Caco-2 (cell line): Measurements from ENCODE around the gene QSOX2. TPM values are rescaled to one million over a fixed set of nuclear protein-coding genes. Genes with fewer than 3 reads are reported as not detected.

ENCODE experiments used
- BruUV-seq: library from RNA; stranded (reverse); fragments of 400-500 nt; replicated peaks from 2 replicates; lab custom pipeline; 2021; lab: Mats Ljungman, UMichigan
- CTCF ChIA-PET: fragments of 300-600 bp; sonication (Branson Sonifier 250); formaldehyde crosslinking; loops from one replicate; lab custom pipeline; 2022; ENCODE audit warnings: antibody characterized with exemption; lab: Charles Lee
- POLR2A ChIA-PET: fragments of 300-600 bp; sonication (Branson Sonifier 250); formaldehyde crosslinking; loops from one replicate; lab custom pipeline; 2022; ENCODE audit warnings: antibody characterized with exemption; lab: Charles Lee
- DNase-seq, 2 experiments: peaks; one replicate each; pipeline versions ENCODE4 v3.0.0 to v3.0.0-alpha.2; 2020 to 2022
- H3K27me3 ChIP-seq: replicated peaks from 2 replicates; pipeline ENCODE4 v1.6.0; 2011; ENCODE audit warnings: low read length; ENCODE audit not compliant: control insufficient read depth, insufficient read depth
- H3K36me3 ChIP-seq: 2 replicates; pipeline ENCODE4 v1.5.1; 2011; ENCODE audit warnings: low read length; ENCODE audit not compliant: control insufficient read depth, insufficient read depth
- H3K4me1 ChIP-seq: fragments of 250-450 bp; sonication (Bioruptor Pico); 2 replicates; pipeline ENCODE4 v1.5.1; 2020; ENCODE audit warnings: mild to moderate bottlenecking
- H3K4me3 ChIP-seq: 2 replicates; pipeline ENCODE4 v1.5.1; 2011; ENCODE audit warnings: low read depth, mild to moderate bottlenecking, control low read depth, low read length
- H3K9me3 ChIP-seq: fragments of 250-450 bp; sonication (Bioruptor Pico); 2 replicates; pipeline ENCODE4 v1.5.1; 2020; ENCODE audit warnings: mild to moderate bottlenecking, moderate library complexity
- H3K27ac Mint-ChIP-seq: one replicate; pipeline ENCODE4 v1.8.0; 2022; ENCODE audit warnings: mixed read lengths; ENCODE audit not compliant: unreplicated experiment
- H3K27me3 Mint-ChIP-seq: one replicate; pipeline ENCODE4 v1.8.0; 2022; ENCODE audit warnings: mixed read lengths; ENCODE audit not compliant: insufficient read depth, unreplicated experiment
- H3K36me3 Mint-ChIP-seq: one replicate; pipeline ENCODE4 v1.8.0; 2022; ENCODE audit warnings: mild to moderate bottlenecking, mixed read lengths; ENCODE audit not compliant: insufficient read depth, unreplicated experiment
- H3K4me1 Mint-ChIP-seq: one replicate; pipeline ENCODE4 v1.8.0; 2022; ENCODE audit warnings: low read depth, mixed read lengths; ENCODE audit not compliant: unreplicated experiment
- H3K4me3 Mint-ChIP-seq: one replicate; pipeline ENCODE4 v1.8.0; 2022; ENCODE audit warnings: mild to moderate bottlenecking, moderate library complexity, mixed read lengths; ENCODE audit not compliant: unreplicated experiment
- H3K9me3 Mint-ChIP-seq: one replicate; pipeline ENCODE4 v1.8.0; 2022; ENCODE audit warnings: mixed read lengths; ENCODE audit not compliant: unreplicated experiment
- intact Hi-C: fragments of 100-400 bp; cut with micrococcal nuclease; formaldehyde crosslinking; loops from one replicate; pipeline ENCODE4 v1.10.0; 2022; ENCODE audit not compliant: unreplicated experiment
- total RNA-seq: library from RNA; stranded (reverse); gene quantifications from 2 replicates; pipeline ENCODE4 v1.2.3, GENCODE V29; 2022
- TF ChIP-seq, protein P1 (sequence below), 2 experiments: fragments of 200-600 bp in 1 of 2; IDR thresholded peaks; 1 replicate in 1 of 2; 2 replicates in 1 of 2; pipeline versions ENCODE4 v1.5.1 to v1.8.0; 2011 to 2022; ENCODE audit warnings: antibody characterized with exemption in 1 of 2, control low read depth in 1 of 2, inconsistent platforms in 1 of 2, low read depth in 1 of 2, low read length in 1 of 2, mild to moderate bottlenecking in 1 of 2, moderate library complexity in 1 of 2; ENCODE audit not compliant: insufficient read depth in 1 of 2, severe bottlenecking in 1 of 2, unreplicated experiment in 1 of 2

QSOX2 gene
- total RNA-seq, 1 experiment from 2014 or later, result 29.6 TPM

DNA sequence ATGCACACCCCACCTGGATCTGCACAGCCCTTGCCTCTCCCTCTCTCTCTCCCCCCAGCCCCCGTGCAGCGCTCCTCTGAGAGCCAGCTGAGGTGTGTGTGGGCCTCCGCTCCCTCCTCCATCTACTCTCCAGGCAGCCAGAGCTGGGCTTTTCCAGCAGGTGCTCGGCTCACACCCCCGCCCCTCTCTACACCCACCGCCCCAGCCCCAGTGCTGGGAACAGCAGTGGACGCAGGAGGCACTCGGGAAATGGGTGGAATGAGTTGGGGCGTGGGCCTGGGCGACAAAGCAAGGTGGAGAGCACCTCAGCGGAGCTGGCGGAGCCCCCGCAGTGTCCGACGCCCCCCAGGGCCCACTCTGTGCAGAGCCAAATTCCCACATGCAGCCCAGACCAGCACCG is 27.3 kb downstream of the QSOX2 start:
- Histone ChIP-seq H3K4me3 (no peak overlapping the region), H3K36me3 (peaks cover 14% of the 10 kb centered on the region), H3K9me3 (peaks cover 10% of the 10 kb centered on the region; the same call in 1 of the 2 replicates), H3K4me1 (no peaks in the 10 kb centered on the region), H3K27me3 (no peaks in the 10 kb centered on the region)
- ChIA-PET POLR2A (no interaction called here), CTCF (interaction anchor here (1.1 kb wide), 1 partner anchor 85 kb away, joined by 4 read pairs; no protein-coding TSS in a partner anchor)
- no peak for DNase-seq
- TF ChIP-seq, protein P1, sequence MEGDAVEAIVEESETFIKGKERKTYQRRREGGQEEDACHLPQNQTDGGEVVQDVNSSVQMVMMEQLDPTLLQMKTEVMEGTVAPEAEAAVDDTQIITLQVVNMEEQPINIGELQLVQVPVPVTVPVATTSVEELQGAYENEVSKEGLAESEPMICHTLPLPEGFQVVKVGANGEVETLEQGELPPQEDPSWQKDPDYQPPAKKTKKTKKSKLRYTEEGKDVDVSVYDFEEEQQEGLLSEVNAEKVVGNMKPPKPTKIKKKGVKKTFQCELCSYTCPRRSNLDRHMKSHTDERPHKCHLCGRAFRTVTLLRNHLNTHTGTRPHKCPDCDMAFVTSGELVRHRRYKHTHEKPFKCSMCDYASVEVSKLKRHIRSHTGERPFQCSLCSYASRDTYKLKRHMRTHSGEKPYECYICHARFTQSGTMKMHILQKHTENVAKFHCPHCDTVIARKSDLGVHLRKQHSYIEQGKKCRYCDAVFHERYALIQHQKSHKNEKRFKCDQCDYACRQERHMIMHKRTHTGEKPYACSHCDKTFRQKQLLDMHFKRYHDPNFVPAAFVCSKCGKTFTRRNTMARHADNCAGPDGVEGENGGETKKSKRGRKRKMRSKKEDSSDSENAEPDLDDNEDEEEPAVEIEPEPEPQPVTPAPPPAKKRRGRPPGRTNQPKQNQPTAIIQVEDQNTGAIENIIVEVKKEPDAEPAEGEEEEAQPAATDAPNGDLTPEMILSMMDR (IDR thresholded peaks at IDR 0.05; ENCODE audit: insufficient read depth in 1 of 2, low read depth in 1 of 2, low read length in 1 of 2, severe bottlenecking in 1 of 2, unreplicated experiment in 1 of 2), result no peak
- no peaks in the 10 kb centered on the region for H3K4me1 Mint-ChIP-seq
- peaks cover 9% of the 10 kb centered on the region for H3K9me3 Mint-ChIP-seq
- H3K36me3 Mint-ChIP-seq, result peaks cover 73% of the 10 kb centered on the region
- no peak overlapping the region for H3K4me3 Mint-ChIP-seq
- H3K27ac Mint-ChIP-seq, result no peak overlapping the region
- H3K27me3 Mint-ChIP-seq, result no peaks in the 10 kb centered on the region
- BruUV-seq, result no TSS peak
- intact Hi-C loops, result no loop called here

DNA sequence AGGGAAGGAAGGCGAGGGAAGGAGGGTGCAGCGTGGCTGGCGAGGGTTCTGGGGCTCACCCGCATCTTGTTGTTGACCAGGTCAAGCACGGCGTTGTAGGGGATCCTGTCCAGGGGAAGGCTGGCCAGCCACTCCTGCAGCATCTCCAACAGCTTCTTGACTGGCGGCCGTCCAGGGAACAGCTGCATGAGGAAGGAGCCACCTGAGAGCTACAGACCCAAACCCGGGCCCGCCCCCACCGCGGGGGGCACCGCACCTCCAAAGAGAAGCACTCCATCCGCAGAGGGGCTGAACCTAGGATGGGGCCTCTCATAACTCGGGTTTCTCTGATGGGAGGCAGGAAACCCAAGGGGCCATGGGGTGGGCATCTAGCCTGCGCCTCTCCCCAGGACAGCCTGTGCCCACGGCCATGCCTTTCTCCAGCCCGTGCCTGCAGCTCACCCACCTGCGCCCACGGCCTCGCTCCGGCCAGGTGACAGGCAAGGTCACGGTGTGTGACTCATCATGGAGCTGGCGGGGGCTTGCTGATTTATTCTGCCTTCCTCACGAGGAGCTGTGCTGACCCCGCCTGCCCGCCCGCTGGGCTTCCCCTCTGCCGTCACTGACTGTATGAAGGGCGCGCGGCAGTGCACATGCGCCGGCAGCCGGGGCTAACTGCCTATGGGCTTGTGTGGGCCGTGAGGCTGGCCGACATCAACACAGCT is 28.9 kb downstream of the QSOX2 start:
- Mint-ChIP-seq H3K36me3 (peaks cover 81% of the 10 kb centered on the region), H3K27ac (no peak overlapping the region), H3K27me3 (no peaks in the 10 kb centered on the region), H3K9me3 (peaks cover 9% of the 10 kb centered on the region), H3K4me3 (no peak overlapping the region), H3K4me1 (no peaks in the 10 kb centered on the region)
- DNase-seq, result no peak
- Histone ChIP-seq H3K9me3 (peaks cover 10% of the 10 kb centered on the region; the same call in 1 of the 2 replicates), H3K4me1 (no peaks in the 10 kb centered on the region), H3K4me3 (no peak overlapping the region), H3K36me3 (peaks cover 14% of the 10 kb centered on the region), H3K27me3 (no peaks in the 10 kb centered on the region)
- TF ChIP-seq, protein P1 (IDR thresholded peaks at IDR 0.05; ENCODE audit: insufficient read depth in 1 of 2, low read depth in 1 of 2, low read length in 1 of 2, severe bottlenecking in 1 of 2, unreplicated experiment in 1 of 2), result no peak
- BruUV-seq, result no TSS peak
- POLR2A ChIA-PET, result interaction anchor here (0.6 kb wide), 1 partner anchor 241 kb away, joined by 3 read pairs; no protein-coding TSS in a partner anchor
- CTCF ChIA-PET, result interaction anchor here (1.0 to 1.2 kb wide), 2 partner anchors 84 to 249 kb away, joined by 3 to 4 read pairs; no protein-coding TSS in a partner anchor
- intact Hi-C loops, result no loop called here

DNA sequence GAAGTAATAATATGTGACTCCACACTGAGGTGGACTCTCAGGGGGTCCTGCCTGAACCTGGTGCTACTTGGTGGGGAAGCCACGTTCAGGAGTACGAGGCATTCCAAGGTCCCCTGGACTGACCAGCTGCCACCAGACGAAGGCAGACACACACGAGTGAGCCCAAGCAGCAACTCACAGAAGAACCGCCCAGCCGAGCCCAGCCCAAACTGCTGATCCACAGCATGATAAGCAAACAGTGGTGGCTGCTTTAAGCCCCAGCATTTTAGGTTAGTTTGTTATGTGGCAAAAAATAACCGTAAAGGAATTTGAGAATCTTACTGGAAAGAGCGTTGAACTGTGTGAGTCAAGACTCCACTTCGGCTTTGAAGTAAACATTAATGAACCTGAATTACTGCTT is 31.9 kb downstream of the QSOX2 start:
- Mint-ChIP-seq H3K36me3 (peaks cover 56% of the 10 kb centered on the region), H3K4me3 (no peak overlapping the region), H3K27me3 (no peaks in the 10 kb centered on the region), H3K9me3 (peaks cover 9% of the 10 kb centered on the region), H3K4me1 (no peaks in the 10 kb centered on the region), H3K27ac (no peak overlapping the region)
- H3K9me3 ChIP-seq, result peaks cover 10% of the 10 kb centered on the region; the same call in 1 of the 2 replicates
- intact Hi-C loops, result no loop called here
- H3K27me3 ChIP-seq, result no peaks in the 10 kb centered on the region
- TF ChIP-seq, protein P1 (IDR thresholded peaks at IDR 0.05; ENCODE audit: insufficient read depth in 1 of 2, low read depth in 1 of 2, low read length in 1 of 2, severe bottlenecking in 1 of 2, unreplicated experiment in 1 of 2), result no peak
- ChIA-PET POLR2A (no interaction called here), CTCF (no interaction called here)
- peaks cover 14% of the 10 kb centered on the region for H3K36me3 ChIP-seq
- no TSS peak for BruUV-seq
- H3K4me3 ChIP-seq, result no peak overlapping the region
- DNase-seq, result no peak
- no peaks in the 10 kb centered on the region for H3K4me1 ChIP-seq
